NT2/D1 (cell line): ENCODE data around the gene MORF4L1.

ENCODE experiments used
- SUZ12 ChIP-seq: IDR thresholded peaks from 2 replicates; pipeline ENCODE4 v1.6.1; 2011; ENCODE audit not compliant: insufficient read length, insufficient read depth; ENCODE audit errors: extremely low read depth
- YY1 ChIP-seq: IDR thresholded peaks from 2 replicates; pipeline ENCODE4 v1.6.1; 2011; ENCODE audit not compliant: insufficient read length, insufficient read depth

GRCh38 chr15:78880242-78880533 is 7.5 kb downstream of the MORF4L1 start:
- TF ChIP-seq YY1 (no peak), SUZ12 (no peak)
